Superior temporal gyrus (tissue), 1 donor: ENCODE measurements around the gene ACSS3.
A peak's percentile ranks its signal among the peaks of the same experiment; 100 is the strongest.

Experiments
- DNase-seq: peaks from one replicate; pipeline ENCODE4 v3.0.0-alpha.2; 2016; ENCODE audit errors: extremely low spot score

ACSS3 gene

DNA sequence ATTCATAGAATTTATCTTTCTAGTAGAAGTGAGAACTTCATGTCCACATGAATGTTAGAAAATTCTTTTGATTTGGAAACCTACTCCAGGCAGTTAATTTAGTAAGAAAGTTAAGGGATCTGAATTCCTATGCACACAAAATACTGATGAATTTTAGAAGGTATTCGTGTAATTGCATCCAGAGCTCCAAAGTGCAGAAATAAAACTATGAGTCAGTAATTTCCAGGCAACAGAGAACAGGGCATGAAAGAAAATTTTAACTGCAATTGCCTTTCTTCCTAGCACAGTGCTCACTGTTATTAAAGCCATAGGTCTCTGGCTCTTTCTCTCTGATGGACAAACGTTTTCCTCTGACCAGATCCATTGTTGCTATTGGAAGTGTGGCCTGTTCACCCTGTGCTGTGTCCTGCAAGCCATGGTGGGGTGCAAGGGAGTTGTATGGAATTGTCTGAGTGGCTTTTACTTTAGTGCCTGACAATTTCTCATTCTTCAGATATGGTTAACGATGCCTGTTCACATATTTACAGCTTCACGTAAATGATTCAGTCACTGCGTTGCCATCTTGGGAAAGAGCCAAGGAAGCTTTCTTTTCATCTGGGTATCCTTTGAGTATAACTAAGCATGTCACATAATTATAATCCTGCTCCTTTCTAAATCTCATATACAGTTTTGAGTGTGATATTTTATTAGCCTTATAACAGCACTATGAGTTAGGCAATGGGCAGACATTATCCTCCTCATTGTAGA lies 145.1 kb downstream of the ACSS3 start:
- DNase-seq = no peak

DNA sequence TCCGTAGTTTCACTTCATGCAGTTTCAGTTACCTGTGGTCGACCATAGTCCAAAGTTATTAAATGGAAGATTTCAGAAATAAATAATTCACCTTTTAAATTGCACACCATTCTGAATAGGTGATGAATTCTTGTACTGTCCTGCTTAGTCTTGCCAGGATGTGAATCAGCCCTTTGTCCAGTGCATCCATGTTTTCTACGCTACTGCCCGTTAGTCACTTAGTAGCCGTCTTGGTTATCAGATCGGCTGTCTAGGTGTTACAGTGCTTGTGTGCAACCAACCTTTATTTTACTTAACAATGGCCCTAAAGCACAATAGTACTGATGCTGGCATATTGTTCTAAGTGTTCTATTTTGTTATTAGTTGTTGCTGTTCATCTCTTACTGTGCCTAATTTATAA lies 146.7 kb downstream of the ACSS3 start:
- no peak for DNase-seq

DNA sequence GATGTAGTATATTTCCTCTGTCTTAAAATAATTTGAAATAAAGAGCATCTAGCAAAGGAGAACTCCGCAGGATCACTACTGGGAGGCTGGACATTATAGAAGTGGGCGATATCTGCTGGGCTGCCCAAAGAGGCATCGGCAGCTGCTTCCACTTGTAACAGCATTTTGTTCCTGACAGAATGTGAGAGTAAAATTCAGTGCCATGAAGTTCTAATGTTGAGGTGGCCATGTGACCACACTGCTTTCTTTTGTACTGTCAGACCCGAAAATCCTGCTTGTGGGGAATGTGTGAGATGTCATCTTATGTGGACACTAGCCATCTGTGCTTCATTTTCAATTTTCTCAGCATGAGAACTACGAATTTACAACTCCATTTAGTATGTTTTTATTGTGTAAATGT lies 151.9 kb downstream of the ACSS3 start:
- DNase-seq = peak; percentile 48

DNA sequence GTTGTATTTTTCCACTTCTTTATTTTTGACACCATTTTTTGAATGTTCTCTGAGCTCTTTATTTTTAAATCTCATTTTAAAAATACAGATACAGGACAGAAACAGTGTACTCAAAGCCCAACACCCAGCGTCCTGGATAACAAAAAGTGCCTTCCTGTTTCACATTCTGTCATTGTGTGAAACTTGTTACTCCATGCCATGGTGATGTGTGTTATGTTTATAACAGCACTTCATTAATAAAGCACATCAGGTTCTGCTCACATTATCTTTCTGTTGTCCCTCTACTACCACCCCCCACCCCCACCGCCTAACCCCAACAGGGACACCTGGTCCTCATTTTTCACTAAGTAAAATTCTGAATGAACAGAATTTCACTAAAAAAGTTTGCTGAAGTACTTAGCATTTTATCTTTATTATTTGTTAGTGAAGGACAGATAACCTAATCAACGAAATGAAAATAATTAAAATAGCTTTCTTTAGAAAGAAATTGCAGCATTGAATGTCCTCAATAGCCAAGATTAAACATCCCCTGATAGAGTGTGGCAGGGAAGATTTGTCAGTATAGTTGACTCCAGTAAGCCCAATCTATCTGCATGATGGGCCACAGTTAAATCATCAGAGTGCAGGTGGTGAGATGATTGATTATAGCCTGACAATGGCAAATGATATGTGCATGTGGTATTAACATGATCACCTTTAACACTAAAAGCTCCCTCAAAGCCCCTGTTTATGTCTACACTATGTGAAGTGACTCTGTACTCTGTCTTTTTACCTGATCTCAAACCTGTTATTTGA lies 153.9 kb downstream of the ACSS3 start:
- DNase-seq = no peak

DNA sequence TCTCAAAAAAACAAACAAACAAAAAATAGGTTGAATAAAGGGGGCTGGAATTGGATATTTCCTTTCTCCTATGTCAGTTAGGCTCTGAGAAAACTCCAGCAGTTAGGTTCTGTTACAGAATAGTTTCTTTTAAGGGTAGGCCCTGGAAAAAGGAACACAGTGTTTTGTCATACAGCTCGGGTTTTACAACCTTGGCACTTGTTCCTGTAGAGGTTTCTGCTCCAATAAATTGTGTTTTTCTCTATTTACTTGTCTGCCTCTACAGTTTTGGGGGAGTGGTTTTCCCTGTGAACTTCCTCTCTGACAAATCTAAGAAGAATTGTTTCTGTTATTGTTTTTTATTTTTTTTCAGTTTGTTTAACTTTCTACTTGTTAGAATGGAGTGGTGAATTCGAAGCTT lies 167.6 kb downstream of the ACSS3 start:
- DNase-seq = no peak

DNA sequence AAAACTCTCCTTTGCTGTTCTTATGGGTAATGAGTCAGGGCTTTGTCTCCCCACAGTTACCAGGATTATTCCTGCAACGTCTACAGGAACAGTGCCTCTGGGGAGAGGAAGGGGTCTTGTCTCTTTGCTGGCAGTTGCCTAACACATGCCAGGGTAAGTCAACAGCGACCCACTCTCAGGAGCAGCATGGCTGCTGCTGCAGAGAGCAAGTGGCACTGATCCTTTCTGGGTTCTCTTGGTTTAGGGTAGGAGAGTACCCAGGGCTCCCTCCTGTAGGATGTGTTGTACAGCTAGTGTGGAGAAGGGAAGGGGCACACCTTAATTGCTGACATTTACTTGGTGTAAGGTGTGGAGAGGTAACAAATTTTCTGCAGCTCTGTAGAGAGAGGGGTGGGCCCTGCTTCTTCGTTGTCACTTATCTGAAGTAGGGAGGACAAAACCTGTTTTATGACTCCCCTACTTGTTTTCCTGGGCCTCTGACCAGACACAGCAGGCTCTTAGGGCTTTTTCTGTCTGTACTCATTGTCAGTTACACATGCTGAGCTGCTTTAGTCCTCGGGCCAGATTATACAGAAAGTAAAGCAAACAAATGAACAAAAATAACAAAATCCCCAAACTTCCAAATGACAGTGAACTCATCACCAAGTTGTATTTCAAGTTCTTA lies 168.2 kb downstream of the ACSS3 start:
- no peak for DNase-seq

DNA sequence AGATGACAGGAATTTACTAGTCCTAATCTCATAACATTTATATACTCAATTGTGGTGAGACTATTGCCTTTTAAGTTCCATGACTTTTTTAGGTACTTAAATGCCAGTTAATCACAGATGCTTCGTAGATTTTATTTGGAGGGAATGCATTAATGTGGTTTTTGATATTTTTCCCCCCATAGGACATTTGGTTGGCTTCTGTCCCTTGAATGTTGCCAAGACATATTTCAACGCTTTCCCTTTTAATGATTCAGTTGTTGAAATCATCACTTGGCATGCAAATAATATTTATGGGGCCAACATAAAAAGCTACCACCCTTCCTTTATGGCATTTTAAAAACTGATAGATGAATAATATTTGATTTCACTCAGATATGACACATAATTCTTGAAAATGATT lies 172.1 kb downstream of the ACSS3 start:
- no peak for DNase-seq

DNA sequence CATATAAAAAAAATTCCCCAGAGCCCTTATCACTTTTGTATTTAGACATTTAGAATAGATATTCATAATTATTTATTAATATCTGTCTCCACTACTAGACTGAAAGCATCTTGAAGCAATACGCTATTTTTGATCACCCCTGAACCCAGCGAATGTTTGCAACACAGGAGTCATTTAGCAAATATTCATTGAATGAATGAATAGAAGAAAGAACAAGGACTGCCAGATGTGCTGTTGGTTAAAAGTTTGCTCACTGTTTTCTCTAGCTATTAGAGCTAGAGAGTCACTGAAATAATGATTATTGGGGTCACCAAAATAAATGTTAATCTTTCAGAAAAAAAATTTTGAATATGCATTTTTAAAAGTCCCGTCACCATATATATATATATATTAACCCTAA lies 174.3 kb downstream of the ACSS3 start:
- DNase-seq = no peak

DNA sequence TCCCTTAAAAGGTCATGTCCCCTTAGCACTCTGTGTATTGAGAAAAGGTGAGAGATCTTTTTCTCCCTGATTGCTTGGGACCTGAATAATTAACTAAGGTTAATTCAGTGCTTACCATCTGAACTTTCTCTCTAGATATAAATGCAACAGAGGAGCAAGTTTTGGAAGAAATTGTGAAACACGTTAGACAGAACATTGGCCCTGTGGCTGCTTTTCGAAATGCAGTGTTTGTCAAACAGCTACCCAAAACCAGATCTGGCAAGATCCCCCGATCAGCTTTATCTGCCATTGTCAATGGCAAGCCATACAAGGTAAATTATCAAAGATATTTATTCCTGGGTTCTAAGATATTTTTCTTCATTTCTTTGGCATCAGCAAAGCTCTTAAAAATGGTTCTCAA lies 175.5 kb downstream of the ACSS3 start:
- no peak for DNase-seq

DNA sequence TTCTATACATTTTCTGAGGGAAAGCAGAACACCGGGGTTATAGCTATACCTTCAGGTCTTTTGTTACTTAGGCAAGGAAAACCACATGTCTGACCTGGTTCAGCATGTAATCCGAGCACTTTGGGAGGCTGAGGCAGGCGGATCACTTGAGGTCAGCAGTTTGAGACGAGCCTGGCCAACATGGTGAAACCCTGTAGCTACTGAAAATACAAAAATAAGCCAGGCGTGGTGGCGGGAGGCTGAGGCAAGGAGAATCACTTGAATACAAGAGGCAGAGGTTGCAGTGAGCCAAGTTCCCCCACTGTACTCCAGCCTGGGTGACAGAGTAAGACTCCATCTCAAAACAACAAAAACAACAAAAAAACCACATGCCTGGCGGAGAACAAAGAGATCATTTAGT lies 177.6 kb downstream of the ACSS3 start:
- DNase-seq = no peak

DNA sequence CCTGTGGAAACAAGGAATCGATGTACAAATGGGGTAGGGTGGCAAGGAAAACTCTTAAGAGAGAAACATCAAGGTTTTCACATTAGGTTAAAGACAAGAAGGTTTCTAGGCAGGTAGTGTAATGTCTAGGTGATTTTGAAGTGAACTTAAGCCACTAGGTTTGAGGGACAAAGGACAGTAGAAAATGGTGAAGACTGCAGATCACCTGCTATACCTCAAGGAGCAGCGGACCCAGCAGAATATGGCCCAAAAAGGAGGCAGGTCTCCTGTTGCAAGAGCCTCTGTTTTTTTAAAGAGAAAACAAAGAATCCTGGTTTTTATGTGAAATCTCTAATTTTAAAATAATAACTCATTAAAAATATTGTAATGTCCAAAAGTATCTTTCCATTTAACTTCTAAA lies 178.1 kb downstream of the ACSS3 start:
- no peak for DNase-seq

DNA sequence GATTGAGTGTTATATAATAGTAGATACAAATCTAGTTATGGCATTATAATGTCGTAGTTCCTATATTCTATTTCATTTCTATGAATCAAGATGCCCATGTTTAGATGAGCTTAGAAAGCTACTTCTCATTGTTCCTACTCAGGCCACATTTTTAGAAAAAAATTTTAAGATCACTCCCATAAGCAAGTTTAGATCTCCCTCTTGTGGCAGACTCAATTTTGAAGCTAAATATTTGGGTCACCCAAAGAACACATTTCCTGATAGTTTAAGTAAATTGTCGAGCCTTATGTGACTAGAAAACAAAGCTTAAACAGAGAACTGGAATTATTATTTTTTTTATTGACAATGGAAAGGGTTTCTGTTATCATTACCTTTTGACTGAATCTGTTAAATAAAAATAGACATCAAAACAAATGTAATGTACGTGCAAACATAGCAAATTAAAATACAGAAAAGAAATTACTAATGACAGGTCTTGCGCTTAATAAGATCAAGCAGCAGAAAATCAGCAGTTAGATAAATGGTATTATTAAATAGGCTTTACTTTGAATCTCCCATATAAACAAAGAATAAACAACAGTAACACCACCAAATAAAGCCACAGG lies 180.2 kb downstream of the ACSS3 start:
- DNase-seq = peak; percentile 90

DNA sequence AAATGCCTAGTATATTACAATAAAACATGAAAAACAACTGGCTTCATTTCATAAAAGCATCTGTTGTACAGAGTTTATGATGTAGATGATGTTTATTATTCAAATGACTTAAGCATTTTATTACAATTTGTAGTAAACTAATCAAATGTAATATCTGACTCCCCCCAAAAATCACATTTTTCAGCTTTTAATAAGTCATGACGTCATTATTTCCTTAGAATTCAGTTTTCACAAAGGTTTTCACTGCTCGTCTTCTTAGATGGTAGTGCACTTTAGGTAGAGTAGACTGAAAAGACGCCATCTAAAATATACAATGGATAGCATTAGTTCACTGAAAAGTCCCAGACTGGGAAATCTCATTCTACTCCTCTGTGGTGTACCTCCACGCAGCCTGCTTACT lies 181.5 kb downstream of the ACSS3 start:
- DNase-seq = no peak

DNA sequence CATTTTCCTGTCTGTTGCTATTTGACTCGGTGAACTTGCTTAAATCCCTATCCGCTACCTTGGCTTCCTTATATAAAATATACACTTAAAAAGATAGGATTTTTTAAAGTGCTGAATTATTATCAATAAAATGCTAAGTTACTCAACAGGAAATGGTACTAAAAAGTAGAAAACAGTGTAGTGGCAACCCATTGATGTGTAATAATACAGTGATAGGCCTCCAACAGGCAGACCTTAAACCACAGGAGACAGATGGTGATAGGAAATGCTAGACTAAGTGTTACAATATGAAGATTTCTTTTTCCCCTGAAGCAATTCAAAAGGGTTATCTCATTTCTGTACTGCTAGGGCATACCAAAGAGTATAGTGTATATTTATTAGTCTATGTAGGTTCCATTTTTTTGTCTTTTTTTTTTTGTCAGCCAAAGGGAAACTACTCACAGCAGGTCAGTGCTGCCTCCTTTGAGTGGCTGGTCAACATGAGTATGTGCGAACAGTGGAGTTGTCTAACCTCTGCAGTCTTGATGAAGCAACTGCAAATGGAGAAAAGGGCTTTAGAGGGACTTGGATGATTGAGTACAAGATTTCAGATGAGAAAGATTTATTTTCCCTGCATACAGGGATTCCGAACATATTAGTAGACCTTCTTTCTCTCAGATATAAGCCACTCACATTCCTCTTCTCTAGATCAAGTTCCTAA lies 183.8 kb downstream of the ACSS3 start:
- DNase-seq = no peak

DNA sequence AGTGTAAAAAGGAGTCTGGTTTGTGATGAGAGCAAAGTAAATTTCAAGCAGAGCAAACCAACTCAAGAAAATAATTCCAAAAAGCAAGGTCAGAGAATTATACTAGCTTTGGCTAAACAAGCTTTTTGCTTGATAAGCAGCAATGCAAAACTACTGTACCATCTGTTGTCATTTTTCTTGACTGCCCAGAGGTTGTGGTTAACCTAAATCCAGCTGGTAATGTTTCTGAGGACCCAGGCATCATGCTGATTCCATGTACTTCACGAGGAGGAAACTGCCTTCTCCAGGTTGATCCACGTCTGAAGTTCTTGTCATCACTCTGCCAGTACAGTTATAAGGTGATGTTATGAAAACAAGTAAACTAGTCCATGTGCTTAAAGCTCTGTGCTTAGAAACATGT lies 185.2 kb downstream of the ACSS3 start:
- DNase-seq = no peak

DNA sequence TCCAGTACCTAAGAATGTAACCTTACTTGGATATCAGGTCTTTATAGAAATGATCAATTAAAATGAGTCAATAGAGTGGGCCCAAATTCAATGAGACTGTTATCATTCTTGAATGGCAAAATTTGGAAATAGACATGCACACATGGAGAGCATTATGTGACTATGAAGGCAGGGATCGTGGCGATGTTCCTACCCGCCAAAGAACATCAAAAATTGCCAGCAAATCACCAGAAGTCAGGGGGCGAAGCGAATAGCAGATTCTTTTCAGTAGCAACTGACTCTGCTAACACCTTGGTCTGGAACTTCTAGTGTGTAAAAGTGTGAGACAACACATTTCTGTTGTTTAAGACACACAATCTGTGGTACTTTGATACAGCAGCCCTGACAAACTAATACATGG lies 192.5 kb downstream of the ACSS3 start:
- DNase-seq = no peak

DNA sequence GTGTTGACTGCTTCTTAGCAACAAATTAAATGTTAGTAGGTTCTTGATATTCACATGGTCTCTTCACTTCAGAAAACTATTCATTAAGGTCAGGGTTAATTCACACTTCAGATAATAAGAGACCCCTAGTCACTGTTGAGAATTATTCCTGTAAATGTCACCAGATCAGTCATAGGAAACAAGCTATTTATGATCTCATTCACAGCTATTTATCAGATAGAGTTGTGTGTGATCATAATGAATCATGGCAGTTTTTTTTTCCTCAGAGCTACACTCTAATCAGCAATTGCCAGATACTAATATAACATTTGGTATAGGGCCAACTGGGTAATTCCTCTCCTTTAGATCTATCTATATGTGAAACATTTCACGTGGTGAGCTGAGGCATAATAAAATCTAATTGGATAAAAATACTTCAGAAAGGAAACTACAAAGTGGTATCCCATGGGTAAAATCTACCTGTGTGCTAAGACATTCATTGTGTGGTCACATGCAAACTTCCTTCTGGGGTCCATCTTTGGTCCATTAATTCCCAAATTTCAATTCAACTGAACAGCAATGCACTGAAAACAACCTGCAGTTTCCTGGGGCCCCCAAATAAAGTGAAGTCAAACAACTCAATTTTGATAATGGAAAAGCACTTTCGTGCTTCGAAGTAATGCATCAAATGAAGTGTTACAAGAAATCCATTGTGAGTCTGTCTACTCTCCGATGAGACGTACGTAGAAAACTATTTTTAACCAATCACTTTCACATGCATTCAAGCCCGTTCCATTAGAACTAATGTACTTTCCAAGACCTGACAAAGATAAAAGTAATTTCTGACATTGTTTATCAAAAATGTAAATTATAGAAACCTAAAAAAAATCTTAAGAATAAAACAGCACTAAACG lies 197.0 kb downstream of the ACSS3 start:
- no peak for DNase-seq

DNA sequence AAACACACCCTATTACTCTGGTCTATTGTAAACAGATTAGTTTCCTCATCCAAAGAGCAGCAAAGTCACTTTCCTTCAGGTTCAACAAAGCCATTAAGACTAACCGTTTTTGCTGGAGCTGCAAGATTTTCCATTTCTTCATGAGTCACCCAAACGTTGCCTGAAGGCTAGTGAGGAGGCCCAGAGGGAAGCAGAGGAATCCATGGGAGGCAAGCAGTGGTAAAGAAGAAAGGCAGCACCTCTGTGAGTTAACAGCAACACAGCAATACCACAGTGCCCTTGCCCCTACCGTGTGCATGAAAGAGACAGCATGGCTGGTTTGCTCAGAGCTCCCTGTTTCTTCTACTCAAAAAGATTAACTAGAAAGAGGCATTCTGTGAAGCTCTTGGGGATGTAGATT lies 206.3 kb downstream of the ACSS3 start:
- DNase-seq = no peak

DNA sequence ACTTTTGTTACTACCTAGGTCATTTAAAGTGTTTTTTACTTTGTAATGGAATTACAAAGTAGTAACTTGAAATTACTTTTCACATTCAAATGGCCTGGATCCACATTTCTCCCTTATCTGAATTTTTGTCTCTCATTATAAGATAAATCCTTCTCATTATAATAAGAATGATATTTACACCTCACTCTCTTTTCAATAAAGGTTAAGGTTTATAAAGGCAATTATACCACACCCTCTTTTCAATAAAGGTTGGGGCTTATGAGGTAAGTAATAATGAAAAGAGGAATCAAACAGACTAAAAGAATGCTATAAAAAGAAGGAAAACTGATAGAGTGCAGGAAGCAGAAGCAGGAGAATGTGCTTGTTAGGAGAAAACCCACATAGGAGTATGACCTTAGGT lies 210.8 kb downstream of the ACSS3 start:
- no peak for DNase-seq

DNA sequence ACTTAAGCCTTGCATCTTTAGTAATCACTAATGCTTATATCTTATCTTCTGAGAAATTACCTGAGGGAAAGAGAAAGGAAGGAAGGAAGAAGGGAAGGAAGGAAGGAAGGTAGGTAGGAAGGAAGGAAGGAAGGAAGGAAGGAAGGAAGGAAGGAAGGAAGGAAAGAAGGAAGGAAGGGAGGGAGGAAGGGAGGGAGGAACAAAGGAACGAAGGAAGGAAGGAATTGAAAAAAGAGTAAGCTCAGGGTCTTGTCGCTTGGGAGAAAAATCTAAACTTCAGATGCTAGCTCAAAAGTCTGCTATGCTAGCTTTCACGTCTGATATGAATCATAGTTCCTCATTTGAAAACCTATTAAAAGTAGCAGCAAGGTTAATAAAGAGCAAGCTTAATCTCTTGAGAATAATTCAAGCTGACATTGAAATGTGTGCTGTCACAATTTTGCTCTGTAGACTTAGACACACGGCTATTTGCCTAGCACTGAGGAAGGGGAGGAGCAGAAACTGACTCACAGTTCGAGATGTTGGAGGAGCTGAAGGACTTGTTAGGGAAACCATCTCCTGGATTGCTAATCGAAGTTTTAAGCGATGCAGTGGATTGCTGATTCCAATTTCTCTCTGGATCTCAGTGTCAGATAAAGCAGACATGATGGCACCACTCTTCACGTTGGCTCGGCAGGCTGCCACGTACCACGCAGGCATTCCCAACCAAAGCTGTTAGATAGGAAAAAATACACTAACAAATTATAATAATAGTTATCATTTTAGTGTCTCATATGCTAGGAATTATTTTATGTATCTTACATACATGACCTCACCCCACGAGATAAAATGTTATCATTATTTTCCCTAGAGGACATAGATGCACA lies 216.7 kb downstream of the ACSS3 start:
- peak; percentile 48 for DNase-seq
